Nephron progenitor cell (in vitro differentiated cells): ENCODE results near the gene CWF19L1.
"Not testable (repeated sequence)": the region's sequence is repeated elsewhere in the genome, so short reads cannot be mapped to it uniquely, and the experiment has no call there.

ENCODE experiments used
- DNase-seq: peaks from one replicate; pipeline ENCODE4 v3.0.0; 2021
- H3K27ac Mint-ChIP-seq: 2 replicates; pipeline ENCODE4 v1.8.0; 2021; ENCODE audit warnings: mild to moderate bottlenecking, moderate library complexity, mixed read lengths
- H3K27me3 Mint-ChIP-seq: 2 replicates; pipeline ENCODE4 v1.8.0; 2021; ENCODE audit warnings: mild to moderate bottlenecking, low read depth, mixed read lengths; ENCODE audit not compliant: poor library complexity
- H3K36me3 Mint-ChIP-seq: 2 replicates; pipeline ENCODE4 v1.8.0; 2021; ENCODE audit warnings: low read depth, mixed read lengths
- H3K4me1 Mint-ChIP-seq: 2 replicates; pipeline ENCODE4 v1.8.0; 2021; ENCODE audit warnings: mixed read lengths
- H3K4me3 Mint-ChIP-seq: 2 replicates; pipeline ENCODE4 v1.8.0; 2021; ENCODE audit warnings: mild to moderate bottlenecking, moderate library complexity, mixed read lengths
- H3K9me3 Mint-ChIP-seq: 2 replicates; pipeline ENCODE4 v1.8.0; 2021; ENCODE audit warnings: mild to moderate bottlenecking, moderate library complexity, mixed read lengths
- CTCF ChIP-seq: fragments of 200-600 bp; sonication (generic); IDR thresholded peaks from 2 replicates; pipeline ENCODE4 v1.5.0; 2021; ENCODE audit warnings: antibody characterized with exemption

Gene CWF19L1

GRCh38 chr10:100288196-100288595 lies 20.8 kb upstream of the CWF19L1 start:
- TF ChIP-seq CTCF: no peak
- H3K36me3 Mint-ChIP-seq: peaks cover 9% of the 10 kb centered on the region
- H3K27ac Mint-ChIP-seq: no peak overlapping the region
- peaks cover 36% of the 10 kb centered on the region for H3K27me3 Mint-ChIP-seq
- no peak overlapping the region for H3K4me3 Mint-ChIP-seq
- no peak for DNase-seq
- H3K4me1 Mint-ChIP-seq: peaks cover 24% of the 10 kb centered on the region
- no peaks in the 10 kb centered on the region for H3K9me3 Mint-ChIP-seq

GRCh38 chr10:100287756-100288155 lies 20.3 kb upstream of the CWF19L1 start:
- DNase-seq: no peak
- peak overlapping the region; percentile 35 for H3K4me3 Mint-ChIP-seq
- H3K36me3 Mint-ChIP-seq: peaks cover 9% of the 10 kb centered on the region
- peaks cover 34% of the 10 kb centered on the region for H3K27me3 Mint-ChIP-seq
- H3K27ac Mint-ChIP-seq: no peak overlapping the region
- TF ChIP-seq CTCF: no peak
- peaks cover 24% of the 10 kb centered on the region for H3K4me1 Mint-ChIP-seq
- no peaks in the 10 kb centered on the region for H3K9me3 Mint-ChIP-seq

- H3K36me3 Mint-ChIP-seq: peaks cover 9% of the 10 kb centered on the region
- H3K4me1 Mint-ChIP-seq: peaks cover 24% of the 10 kb centered on the region
- H3K4me3 Mint-ChIP-seq: peak within 1 kb of the TSS; percentile 100
- H3K27me3 Mint-ChIP-seq: peaks cover 27% of the 10 kb centered on the region
- H3K9me3 Mint-ChIP-seq: no peaks in the 10 kb centered on the region
- peak; percentile 91 for DNase-seq
- no peak for TF ChIP-seq CTCF
- H3K27ac Mint-ChIP-seq: peak within 1 kb of the TSS; percentile 98
Observed at GRCh38 chr10:100286051-100287033, 18.9 kb upstream of the CWF19L1 start, which contains the start of gene BLOC1S2. Gene BLOC1S2 (minus strand): TSS chr10:100286680. CDS start chr10:100286659, 21 bp downstream.

GRCh38 chr10:100285326-100285725 lies 17.9 kb upstream of the CWF19L1 start:
- Mint-ChIP-seq H3K27ac (peak overlapping the region; percentile 98), H3K27me3 (peaks cover 18% of the 10 kb centered on the region), H3K36me3 (peaks cover 17% of the 10 kb centered on the region), H3K4me1 (peaks cover 24% of the 10 kb centered on the region), H3K4me3 (peak overlapping the region; percentile 100)
- not testable (repeated sequence) for H3K9me3 Mint-ChIP-seq, DNase-seq

- no peak for DNase-seq
- Mint-ChIP-seq H3K36me3 (peaks cover 34% of the 10 kb centered on the region), H3K9me3 (peaks cover 8% of the 10 kb centered on the region), H3K4me3 (no peak overlapping the region), H3K27me3 (no peaks in the 10 kb centered on the region), H3K4me1 (peaks cover 24% of the 10 kb centered on the region), H3K27ac (no peak overlapping the region)
- no peak for TF ChIP-seq CTCF
Observed at GRCh38 chr10:100282907-100283306, 15.5 kb upstream of the CWF19L1 start.

- H3K27ac Mint-ChIP-seq, H3K27me3 Mint-ChIP-seq, H3K4me1 Mint-ChIP-seq, H3K4me3 Mint-ChIP-seq, DNase-seq: not testable (repeated sequence)
- Mint-ChIP-seq H3K9me3 (peaks cover 11% of the 10 kb centered on the region), H3K36me3 (peaks cover 63% of the 10 kb centered on the region)
Observed at GRCh38 chr10:100276971-100277370, 9.5 kb upstream of the CWF19L1 start.
